Testis (tissue), 3 donors: ENCODE data around the gene SDS. TPM values are rescaled to one million over a fixed set of nuclear protein-coding genes. Genes with fewer than 3 reads are reported as not detected.

Experiments
- DNase-seq: peaks from one replicate; pipeline ENCODE4 v3.0.0-alpha.2; 2019
- H3K27ac ChIP-seq, 2 donors: fragments of 200-600 bp; sonication (generic); one replicate each; pipeline ENCODE4 v1.5.1; 2019
- H3K27me3 ChIP-seq: fragments of 200-600 bp; sonication (generic); one replicate; pipeline ENCODE4 v1.5.1; 2019
- H3K36me3 ChIP-seq: fragments of 200-600 bp; sonication (generic); one replicate; pipeline ENCODE4 v1.5.1; 2017; ENCODE audit warnings: low read depth; ENCODE audit errors: missing control alignments
- H3K4me1 ChIP-seq: fragments of 200-600 bp; sonication (generic); one replicate; pipeline ENCODE4 v1.5.1; 2019
- H3K4me3 ChIP-seq, 2 donors: fragments of 200-600 bp; sonication (generic); one replicate each; pipeline ENCODE4 v1.5.1; 2017 to 2019
- H3K9me3 ChIP-seq: fragments of 200-600 bp; sonication (generic); one replicate; pipeline ENCODE4 v1.5.1; 2017
- POLR2A ChIP-seq: fragments of 450-650 bp; IDR thresholded peaks from one replicate; pipeline ENCODE4 v1.6.1; 2017; ENCODE audit warnings: antibody characterized with exemption, mild to moderate bottlenecking, moderate library complexity
- WGBS, 2 donors: methylation state at CpG; one replicate each; pipeline ENCODE4 v1.1.5; 2018; 5-methylcytosine and 5-hydroxymethylcytosine counted together
- intact Hi-C: fragments of 100-400 bp; cut with DNase I; formaldehyde crosslinking; loops from one replicate; pipeline ENCODE4 v1.15.1; 2023; ENCODE audit warnings: low total_unique reads
- polyA plus RNA-seq: library from polyadenylated mRNA; stranded (reverse); fragments of 350-450 nt; fragmentation: Illumina TruSeq; extraction: RNeasy Lipid Tissue Mini Kit (QIAGEN cat#74804); gene quantifications from one replicate; pipeline ENCODE4 v1.2.3, GENCODE V29; 2014; ENCODE audit warnings: low read depth, low replicate concordance; ENCODE audit not compliant: insufficient read depth
- total RNA-seq, 2 donors: library from RNA; depleted of rRNA; stranded (reverse); fragments of >200 nt; gene quantifications; one replicate each; pipeline ENCODE4 v1.2.3, GENCODE V29; 2016
- TF ChIP-seq, protein P1 (sequence below), 3 experiments: fragments of 450-650 bp in 2 of 3; fragments of 200-600 bp in 1 of 3; sonication (generic) in 1 of 3; IDR thresholded peaks; one replicate each; pipeline ENCODE4 v1.5.1; 2016 to 2019; ENCODE audit warnings: antibody characterized with exemption in 3 of 3, mild to moderate bottlenecking in 2 of 3, moderate library complexity in 1 of 3

Gene SDS
- total and polyA plus RNA-seq, 3 donors from 2014 or later = 0.34 to 0.93 TPM; not detected in 1

DNA sequence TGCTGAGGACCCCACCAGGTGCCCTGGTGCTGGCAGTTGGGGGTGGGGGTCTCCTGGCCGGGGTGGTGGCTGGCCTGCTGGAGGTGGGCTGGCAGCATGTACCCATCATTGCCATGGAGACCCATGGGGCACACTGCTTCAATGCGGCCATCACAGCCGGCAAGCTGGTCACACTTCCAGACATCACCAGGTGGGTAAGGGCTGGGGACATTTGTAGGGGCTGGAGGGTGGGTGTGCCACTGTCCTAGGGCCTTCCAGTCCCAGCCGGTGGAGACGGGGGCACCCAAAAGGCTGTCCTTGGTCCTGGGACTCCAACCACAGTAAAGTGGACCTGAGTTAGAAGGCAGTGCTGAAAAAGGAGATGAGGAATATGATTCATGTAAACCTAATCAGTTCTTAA lies 31.7 kb upstream of the SDS start:
- intact Hi-C loops = loop anchor here (10.0 kb wide), 1 partner anchor 241 kb away; no protein-coding TSS in a partner anchor
- WGBS, 2 donors = 88 to 92% methylated on average over 5 of the region's 5 CpGs
- TF ChIP-seq, protein P1, sequence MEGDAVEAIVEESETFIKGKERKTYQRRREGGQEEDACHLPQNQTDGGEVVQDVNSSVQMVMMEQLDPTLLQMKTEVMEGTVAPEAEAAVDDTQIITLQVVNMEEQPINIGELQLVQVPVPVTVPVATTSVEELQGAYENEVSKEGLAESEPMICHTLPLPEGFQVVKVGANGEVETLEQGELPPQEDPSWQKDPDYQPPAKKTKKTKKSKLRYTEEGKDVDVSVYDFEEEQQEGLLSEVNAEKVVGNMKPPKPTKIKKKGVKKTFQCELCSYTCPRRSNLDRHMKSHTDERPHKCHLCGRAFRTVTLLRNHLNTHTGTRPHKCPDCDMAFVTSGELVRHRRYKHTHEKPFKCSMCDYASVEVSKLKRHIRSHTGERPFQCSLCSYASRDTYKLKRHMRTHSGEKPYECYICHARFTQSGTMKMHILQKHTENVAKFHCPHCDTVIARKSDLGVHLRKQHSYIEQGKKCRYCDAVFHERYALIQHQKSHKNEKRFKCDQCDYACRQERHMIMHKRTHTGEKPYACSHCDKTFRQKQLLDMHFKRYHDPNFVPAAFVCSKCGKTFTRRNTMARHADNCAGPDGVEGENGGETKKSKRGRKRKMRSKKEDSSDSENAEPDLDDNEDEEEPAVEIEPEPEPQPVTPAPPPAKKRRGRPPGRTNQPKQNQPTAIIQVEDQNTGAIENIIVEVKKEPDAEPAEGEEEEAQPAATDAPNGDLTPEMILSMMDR (IDR thresholded peaks at IDR 0.05) = no peak
- TF ChIP-seq POLR2A = no peak

GRCh38 chr12:113432986-113433385 lies 29.3 kb upstream of the SDS start:
- H3K27ac ChIP-seq = no peak overlapping the region

More for the DNA sequence above, 31.7 kb upstream of the SDS start:
- DNase-seq = no peak
- H3K27ac ChIP-seq = no peak overlapping the region
- no peaks in the 10 kb centered on the region for H3K4me1 ChIP-seq
- H3K27me3 ChIP-seq = no peaks in the 10 kb centered on the region
- H3K9me3 ChIP-seq = no peaks in the 10 kb centered on the region
- H3K36me3 ChIP-seq = no peaks in the 10 kb centered on the region
- no peak overlapping the region for H3K4me3 ChIP-seq

DNA sequence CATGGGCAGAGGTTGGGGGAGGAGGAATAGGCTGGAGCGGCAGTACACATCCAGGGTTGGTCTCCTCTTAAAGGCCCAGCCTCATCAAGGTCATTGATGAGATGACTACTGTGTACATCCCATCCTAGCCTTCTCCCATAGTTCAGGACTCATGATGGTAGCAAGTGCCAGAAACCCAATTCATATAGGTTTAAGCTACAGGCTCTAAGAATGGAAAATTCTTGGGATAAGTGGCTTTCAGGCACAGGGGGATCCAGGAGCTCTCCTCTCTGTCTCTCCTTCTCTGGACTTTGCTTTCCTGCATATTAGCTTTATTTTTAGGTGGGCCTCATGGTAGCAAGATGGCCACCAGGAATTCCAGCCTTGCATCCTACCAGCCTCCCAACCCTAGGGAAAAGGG lies 24.8 kb upstream of the SDS start:
- Histone ChIP-seq H3K9me3 (no peaks in the 10 kb centered on the region), H3K27ac (no peak overlapping the region), H3K4me1 (peaks cover 3% of the 10 kb centered on the region), H3K36me3 (no peaks in the 10 kb centered on the region), H3K27me3 (no peaks in the 10 kb centered on the region), H3K4me3 (no peak overlapping the region)
- intact Hi-C loops = no loop called here
- no peak for DNase-seq
- no peak for TF ChIP-seq POLR2A
- TF ChIP-seq, protein P1 (IDR thresholded peaks at IDR 0.05) = no peak
- WGBS, 2 donors = 90% methylated on average over 1 of the region's 1 CpG

More at GRCh38 chr12:113432986-113433385, 29.3 kb upstream of the SDS start:
- intact Hi-C loops = loop anchor here (10.0 kb wide), 1 partner anchor 238 kb away; no protein-coding TSS in a partner anchor
- no peak for TF ChIP-seq POLR2A
- TF ChIP-seq, protein P1 (IDR thresholded peaks at IDR 0.05) = no peak
- Histone ChIP-seq H3K9me3 (no peaks in the 10 kb centered on the region), H3K4me1 (no peaks in the 10 kb centered on the region), H3K4me3 (no peak overlapping the region), H3K36me3 (no peaks in the 10 kb centered on the region), H3K27me3 (no peaks in the 10 kb centered on the region)
- DNase-seq = no peak

- intact Hi-C loops = no loop called here
- no peaks in the 10 kb centered on the region for H3K27me3 ChIP-seq
- no peaks in the 10 kb centered on the region for H3K36me3 ChIP-seq
- no peaks in the 10 kb centered on the region for H3K9me3 ChIP-seq
- TF ChIP-seq POLR2A = no peak
- TF ChIP-seq, protein P1 (IDR thresholded peaks at IDR 0.05) = no peak
- H3K27ac ChIP-seq = no peak overlapping the region
- 85 to 93% methylated on average over 9 of the region's 9 CpGs for WGBS, 2 donors
- no peak for DNase-seq
- no peak overlapping the region for H3K4me3 ChIP-seq
- peaks cover 4% of the 10 kb centered on the region for H3K4me1 ChIP-seq
Observed at GRCh38 chr12:113427882-113428281, 24.2 kb upstream of the SDS start.

GRCh38 chr12:113425960-113426453 lies 22.3 kb upstream of the SDS start:
- 38 to 50% methylated on average over 11 of the region's 11 CpGs for WGBS, 2 donors
- no peaks in the 10 kb centered on the region for H3K27me3 ChIP-seq
- H3K4me1 ChIP-seq = peaks cover 10% of the 10 kb centered on the region
- no peak overlapping the region for H3K27ac ChIP-seq
- no peak overlapping the region for H3K4me3 ChIP-seq
- intact Hi-C loops = no loop called here
- H3K36me3 ChIP-seq = no peaks in the 10 kb centered on the region
- no peak for DNase-seq
- TF ChIP-seq, protein P1 (IDR thresholded peaks at IDR 0.05) = no peak
- TF ChIP-seq POLR2A = no peak
- no peaks in the 10 kb centered on the region for H3K9me3 ChIP-seq
